ENCODE results near the gene HBG2.

GRCh38 chr11:5301846-5302245 lies 47.3 kb upstream of the HBG2 start, which contains the start of gene OR51B4:
- TF ChIP-seq, protein P1, sequence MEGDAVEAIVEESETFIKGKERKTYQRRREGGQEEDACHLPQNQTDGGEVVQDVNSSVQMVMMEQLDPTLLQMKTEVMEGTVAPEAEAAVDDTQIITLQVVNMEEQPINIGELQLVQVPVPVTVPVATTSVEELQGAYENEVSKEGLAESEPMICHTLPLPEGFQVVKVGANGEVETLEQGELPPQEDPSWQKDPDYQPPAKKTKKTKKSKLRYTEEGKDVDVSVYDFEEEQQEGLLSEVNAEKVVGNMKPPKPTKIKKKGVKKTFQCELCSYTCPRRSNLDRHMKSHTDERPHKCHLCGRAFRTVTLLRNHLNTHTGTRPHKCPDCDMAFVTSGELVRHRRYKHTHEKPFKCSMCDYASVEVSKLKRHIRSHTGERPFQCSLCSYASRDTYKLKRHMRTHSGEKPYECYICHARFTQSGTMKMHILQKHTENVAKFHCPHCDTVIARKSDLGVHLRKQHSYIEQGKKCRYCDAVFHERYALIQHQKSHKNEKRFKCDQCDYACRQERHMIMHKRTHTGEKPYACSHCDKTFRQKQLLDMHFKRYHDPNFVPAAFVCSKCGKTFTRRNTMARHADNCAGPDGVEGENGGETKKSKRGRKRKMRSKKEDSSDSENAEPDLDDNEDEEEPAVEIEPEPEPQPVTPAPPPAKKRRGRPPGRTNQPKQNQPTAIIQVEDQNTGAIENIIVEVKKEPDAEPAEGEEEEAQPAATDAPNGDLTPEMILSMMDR (IDR thresholded peaks at IDR 0.05): no peak
- TF ChIP-seq POLR2A (IDR thresholded peaks at IDR 0.05): no peak
- no peak for TF ChIP-seq EP300 (IDR thresholded peaks at IDR 0.05)
